Progenitor cell of endocrine pancreas (in vitro differentiated cells): ENCODE measurements around the gene PCSK7. TPM values are rescaled to one million over a fixed set of nuclear protein-coding genes. Genes with fewer than 3 reads are reported as not detected.

Experiments used
- DNase-seq: peaks from one replicate; pipeline ENCODE4 v3.0.0; 2021; ENCODE audit warnings: low spot score; ENCODE audit not compliant: unreplicated experiment
- H3K27ac Mint-ChIP-seq: 2 replicates; pipeline ENCODE4 v1.8.0; 2021; ENCODE audit warnings: mild to moderate bottlenecking, moderate library complexity, mixed read lengths
- H3K27me3 Mint-ChIP-seq: 2 replicates; pipeline ENCODE4 v1.8.0; 2021; ENCODE audit warnings: mixed read lengths
- H3K36me3 Mint-ChIP-seq: 2 replicates; pipeline ENCODE4 v1.8.0; 2022; ENCODE audit warnings: mixed read lengths; ENCODE audit not compliant: insufficient read depth
- H3K4me1 Mint-ChIP-seq: 2 replicates; pipeline ENCODE4 v1.8.0; 2021; ENCODE audit warnings: low read depth, mixed read lengths
- H3K4me3 Mint-ChIP-seq: 2 replicates; pipeline ENCODE4 v1.8.0; 2021; ENCODE audit warnings: low read depth, mild to moderate bottlenecking, moderate library complexity, mixed read lengths
- H3K9me3 Mint-ChIP-seq: 2 replicates; pipeline ENCODE4 v1.8.0; 2021; ENCODE audit warnings: low read depth, mixed read lengths
- CTCF ChIP-seq: fragments of 200-600 bp; sonication (generic); IDR thresholded peaks from one replicate; pipeline ENCODE4 v1.5.0; 2021; ENCODE audit warnings: antibody characterized with exemption, mild to moderate bottlenecking; ENCODE audit not compliant: unreplicated experiment
- total RNA-seq: library from RNA; stranded (reverse); gene quantifications from 2 replicates; pipeline ENCODE4 v1.2.1, GENCODE V29; 2021

Gene PCSK7
- total RNA-seq, 1 donor from 2014 or later, result 62.3 TPM

- Mint-ChIP-seq H3K36me3 (peaks cover 5% of the 10 kb centered on the region), H3K4me1 (no peaks in the 10 kb centered on the region), H3K27me3 (peaks cover 7% of the 10 kb centered on the region)
These were observed 27.4 kb downstream of the PCSK7 start for GRCh38 chr11:117204283-117205080.

GRCh38 chr11:117203069-117203407 is 28.8 kb downstream of the PCSK7 start:
- TF ChIP-seq CTCF, result no peak
- Mint-ChIP-seq H3K4me3 (no peak overlapping the region), H3K27me3 (peaks cover 17% of the 10 kb centered on the region), H3K4me1 (peaks cover 2% of the 10 kb centered on the region), H3K27ac (no peak overlapping the region), H3K36me3 (peaks cover 4% of the 10 kb centered on the region), H3K9me3 (no peaks in the 10 kb centered on the region)
- DNase-seq, result no peak

More at GRCh38 chr11:117204283-117205080, 27.4 kb downstream of the PCSK7 start:
- Mint-ChIP-seq H3K9me3 (no peaks in the 10 kb centered on the region), H3K27ac (no peak overlapping the region), H3K4me3 (no peak overlapping the region)
- DNase-seq, result no peak
- no peak for TF ChIP-seq CTCF

GRCh38 chr11:117202386-117203068 is 29.3 kb downstream of the PCSK7 start:
- Mint-ChIP-seq H3K36me3 (peaks cover 5% of the 10 kb centered on the region), H3K27me3 (peaks cover 18% of the 10 kb centered on the region), H3K4me1 (peaks cover 3% of the 10 kb centered on the region), H3K4me3 (no peak overlapping the region), H3K27ac (no peak overlapping the region), H3K9me3 (no peaks in the 10 kb centered on the region)
- no peak for TF ChIP-seq CTCF
- no peak for DNase-seq

GRCh38 chr11:117201658-117202305 is 30.1 kb downstream of the PCSK7 start:
- H3K27me3 Mint-ChIP-seq, result peaks cover 18% of the 10 kb centered on the region
- H3K4me1 Mint-ChIP-seq, result peaks cover 3% of the 10 kb centered on the region
- H3K36me3 Mint-ChIP-seq, result peaks cover 8% of the 10 kb centered on the region
- no peak overlapping the region for H3K27ac Mint-ChIP-seq
- no peak for TF ChIP-seq CTCF
- no peak for DNase-seq
- H3K4me3 Mint-ChIP-seq, result no peak overlapping the region
- H3K9me3 Mint-ChIP-seq, result no peaks in the 10 kb centered on the region
